ENCODE results near the gene PLAGL2.

- TF ChIP-seq, protein P1, sequence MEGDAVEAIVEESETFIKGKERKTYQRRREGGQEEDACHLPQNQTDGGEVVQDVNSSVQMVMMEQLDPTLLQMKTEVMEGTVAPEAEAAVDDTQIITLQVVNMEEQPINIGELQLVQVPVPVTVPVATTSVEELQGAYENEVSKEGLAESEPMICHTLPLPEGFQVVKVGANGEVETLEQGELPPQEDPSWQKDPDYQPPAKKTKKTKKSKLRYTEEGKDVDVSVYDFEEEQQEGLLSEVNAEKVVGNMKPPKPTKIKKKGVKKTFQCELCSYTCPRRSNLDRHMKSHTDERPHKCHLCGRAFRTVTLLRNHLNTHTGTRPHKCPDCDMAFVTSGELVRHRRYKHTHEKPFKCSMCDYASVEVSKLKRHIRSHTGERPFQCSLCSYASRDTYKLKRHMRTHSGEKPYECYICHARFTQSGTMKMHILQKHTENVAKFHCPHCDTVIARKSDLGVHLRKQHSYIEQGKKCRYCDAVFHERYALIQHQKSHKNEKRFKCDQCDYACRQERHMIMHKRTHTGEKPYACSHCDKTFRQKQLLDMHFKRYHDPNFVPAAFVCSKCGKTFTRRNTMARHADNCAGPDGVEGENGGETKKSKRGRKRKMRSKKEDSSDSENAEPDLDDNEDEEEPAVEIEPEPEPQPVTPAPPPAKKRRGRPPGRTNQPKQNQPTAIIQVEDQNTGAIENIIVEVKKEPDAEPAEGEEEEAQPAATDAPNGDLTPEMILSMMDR (IDR thresholded peaks at IDR 0.05; ENCODE audit: low read length), result no peak
- TF ChIP-seq EZH2phosphoT487 (IDR thresholded peaks at IDR 0.05; ENCODE audit: low read length), result no peak
These were observed 1.4 kb downstream of the PLAGL2 start for GRCh38 chr20:32205843-32206759.
